Kidney (tissue), 14 donors: ENCODE data around the gene ARL4A. TPM values are rescaled to one million over a fixed set of nuclear protein-coding genes. Genes with fewer than 3 reads are reported as not detected.

Experiments
- DNase-seq, 5 donors: peaks; one replicate each; pipeline ENCODE4 v3.0.0-alpha.2; 2013 to 2020
- FAIRE-seq: peaks from 2 replicates; lab custom pipeline; 2012; peaks lifted over from hg19 to GRCh38; lab: Jason Lieb, UNC
- H3K27ac ChIP-seq, 2 donors: one replicate each; pipeline ENCODE4 v1.7.0; 2013; ENCODE audit warnings: low read depth in 2 of 2, low read length in 2 of 2, inconsistent platforms in 1 of 2
- H3K27me3 ChIP-seq: one replicate; pipeline ENCODE4 v1.7.1; 2013; ENCODE audit warnings: low read length, inconsistent platforms; ENCODE audit not compliant: control insufficient read depth, insufficient read depth
- H3K36me3 ChIP-seq, 3 donors: one replicate each; pipeline versions ENCODE4 v1.7.0 to v1.7.1; 2013; ENCODE audit warnings: low read length in 3 of 3, control low read depth in 1 of 3, inconsistent platforms in 1 of 3; ENCODE audit not compliant: insufficient read depth in 3 of 3, control insufficient read depth in 2 of 3
- H3K4me1 ChIP-seq, 3 donors: one replicate each; pipeline versions ENCODE4 v1.7.0 to v1.7.1; 2013; ENCODE audit warnings: low read length in 3 of 3, inconsistent platforms in 1 of 3, low read depth in 1 of 3; ENCODE audit not compliant: control insufficient read depth in 2 of 3, insufficient read depth in 2 of 3
- H3K4me3 ChIP-seq, 3 donors: one replicate each; pipeline versions ENCODE4 v1.7.0 to v1.8.1; 2013; ENCODE audit warnings: low read length in 3 of 3, control low read depth in 1 of 3, inconsistent platforms in 1 of 3
- H3K9ac ChIP-seq, 3 donors: one replicate each; pipeline versions ENCODE4 v1.7.0 to v1.7.1; 2013; ENCODE audit warnings: low read length in 3 of 3, control low read depth in 1 of 3, inconsistent platforms in 1 of 3
- H3K9me3 ChIP-seq, 3 donors: one replicate each; pipeline versions ENCODE4 v1.7.0 to v1.7.1; 2013; ENCODE audit warnings: low read length in 3 of 3, control low read depth in 1 of 3, inconsistent platforms in 1 of 3; ENCODE audit not compliant: control insufficient read depth in 2 of 3, insufficient read depth in 1 of 3
- intact Hi-C: fragments of 100-400 bp; cut with DNase I; formaldehyde crosslinking; loops from one replicate; pipeline ENCODE4 v1.11.1; 2022
- polyA plus RNA-seq: library from polyadenylated mRNA; stranded (reverse); fragments of 350-450 nt; fragmentation: Illumina TruSeq; extraction: RNeasy Lipid Tissue Mini Kit (QIAGEN cat#74804); gene quantifications from one replicate; pipeline ENCODE4 v1.2.3, GENCODE V29; 2014; ENCODE audit warnings: low read depth, low replicate concordance; ENCODE audit not compliant: insufficient read depth
- total RNA-seq: library from RNA; stranded (reverse); fragmentation: NEBNext Ultra II Directional; extraction: Animal tissue kit (Norgen Biotek cat#: 25700); gene quantifications from one replicate; pipeline ENCODE4 v1.2.1, GENCODE V29; 2021
- TF ChIP-seq, protein P1 (sequence below): IDR thresholded peaks from 3 replicates; pipeline ENCODE4 v1.5.1; 2012; ENCODE audit warnings: mild to moderate bottlenecking, moderate library complexity, borderline replicate concordance; ENCODE audit not compliant: insufficient read depth; ENCODE audit errors: extremely low read depth
- donor health status: control.
- donor health status: control.
- donor health status: control.
- donor health status: control.
- donor health status: control.
- donor health status: DM: yes; HTN: yes; CAD: no.
- donor health status: Normal renal cell carcinoma (clear cell type).

Gene ARL4A
- total and polyA plus RNA-seq, 2 donors from 2014 or later, result 11.8 to 21.6 TPM

DNA sequence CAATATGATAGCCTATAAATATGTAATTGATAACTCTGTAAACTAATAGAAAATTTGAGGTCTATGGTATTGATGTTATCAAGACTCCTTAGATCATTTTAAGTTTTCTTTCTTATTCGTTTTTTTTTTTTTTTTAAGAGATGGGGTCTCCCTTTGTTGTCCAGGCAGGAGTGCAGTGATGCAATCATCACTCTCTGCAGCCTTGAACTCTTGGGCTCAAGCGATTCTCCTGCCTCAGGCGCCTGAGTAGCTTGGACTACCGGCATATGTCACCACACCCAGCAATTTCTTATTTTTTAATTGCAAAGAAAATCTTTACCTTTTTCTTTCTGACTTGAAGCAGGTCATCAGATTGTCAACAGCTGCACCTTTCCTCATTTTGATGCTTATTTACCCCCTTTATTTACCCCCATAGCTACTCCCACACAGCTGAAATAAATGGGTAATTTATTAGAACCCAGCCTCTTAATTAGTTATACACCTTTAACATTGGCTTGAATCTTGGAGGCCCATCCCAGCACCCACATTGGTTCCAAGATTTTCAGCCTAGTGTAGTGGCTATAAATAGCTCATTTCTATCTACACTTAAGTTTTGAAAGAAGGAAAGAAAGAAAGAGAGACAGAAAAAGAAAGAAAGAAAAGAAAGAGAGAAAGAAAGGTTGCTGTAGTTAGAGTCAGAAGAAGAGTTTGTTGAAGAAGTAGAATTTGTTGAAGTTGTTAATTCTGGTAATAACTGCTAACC is 38.3 kb downstream of the ARL4A start:
- Histone ChIP-seq H3K4me1 (no peaks in the 10 kb centered on the region), H3K27ac (no peak overlapping the region), H3K9ac (no peak overlapping the region), H3K9me3 (no peaks in the 10 kb centered on the region), H3K27me3 (no peaks in the 10 kb centered on the region), H3K36me3 (no peaks in the 10 kb centered on the region), H3K4me3 (no peak overlapping the region)
- TF ChIP-seq, protein P1, sequence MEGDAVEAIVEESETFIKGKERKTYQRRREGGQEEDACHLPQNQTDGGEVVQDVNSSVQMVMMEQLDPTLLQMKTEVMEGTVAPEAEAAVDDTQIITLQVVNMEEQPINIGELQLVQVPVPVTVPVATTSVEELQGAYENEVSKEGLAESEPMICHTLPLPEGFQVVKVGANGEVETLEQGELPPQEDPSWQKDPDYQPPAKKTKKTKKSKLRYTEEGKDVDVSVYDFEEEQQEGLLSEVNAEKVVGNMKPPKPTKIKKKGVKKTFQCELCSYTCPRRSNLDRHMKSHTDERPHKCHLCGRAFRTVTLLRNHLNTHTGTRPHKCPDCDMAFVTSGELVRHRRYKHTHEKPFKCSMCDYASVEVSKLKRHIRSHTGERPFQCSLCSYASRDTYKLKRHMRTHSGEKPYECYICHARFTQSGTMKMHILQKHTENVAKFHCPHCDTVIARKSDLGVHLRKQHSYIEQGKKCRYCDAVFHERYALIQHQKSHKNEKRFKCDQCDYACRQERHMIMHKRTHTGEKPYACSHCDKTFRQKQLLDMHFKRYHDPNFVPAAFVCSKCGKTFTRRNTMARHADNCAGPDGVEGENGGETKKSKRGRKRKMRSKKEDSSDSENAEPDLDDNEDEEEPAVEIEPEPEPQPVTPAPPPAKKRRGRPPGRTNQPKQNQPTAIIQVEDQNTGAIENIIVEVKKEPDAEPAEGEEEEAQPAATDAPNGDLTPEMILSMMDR, result no peak
- no peak for DNase-seq
- FAIRE-seq, result no peak
- intact Hi-C loops, result no loop called here

DNA sequence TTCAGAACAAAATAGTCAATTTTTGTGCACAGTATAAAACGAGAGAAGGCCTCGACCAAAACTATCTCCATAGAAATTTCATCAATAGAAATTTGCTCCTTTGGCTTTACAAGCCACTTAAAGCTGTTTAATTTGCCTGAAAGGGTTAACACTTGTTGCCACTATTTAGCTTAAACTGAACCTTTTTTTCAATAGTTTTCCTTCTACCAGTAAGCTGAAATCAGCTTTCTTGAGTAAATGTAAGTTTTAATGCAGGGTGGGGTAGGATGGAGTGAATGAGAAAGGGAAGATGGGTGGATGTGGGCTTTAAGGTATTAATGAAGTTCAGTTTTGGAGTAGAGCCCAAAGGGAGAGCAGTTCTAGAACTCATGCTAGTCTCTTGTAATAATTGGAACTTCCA is 39.5 kb downstream of the ARL4A start:
- H3K4me3 ChIP-seq, result no peak overlapping the region
- intact Hi-C loops, result no loop called here
- no peak for DNase-seq
- no peak overlapping the region for H3K9ac ChIP-seq
- no peaks in the 10 kb centered on the region for H3K9me3 ChIP-seq
- no peak for FAIRE-seq
- no peak overlapping the region for H3K27ac ChIP-seq
- H3K36me3 ChIP-seq, result no peaks in the 10 kb centered on the region
- no peaks in the 10 kb centered on the region for H3K4me1 ChIP-seq
- H3K27me3 ChIP-seq, result no peaks in the 10 kb centered on the region
- TF ChIP-seq, protein P1, result no peak

DNA sequence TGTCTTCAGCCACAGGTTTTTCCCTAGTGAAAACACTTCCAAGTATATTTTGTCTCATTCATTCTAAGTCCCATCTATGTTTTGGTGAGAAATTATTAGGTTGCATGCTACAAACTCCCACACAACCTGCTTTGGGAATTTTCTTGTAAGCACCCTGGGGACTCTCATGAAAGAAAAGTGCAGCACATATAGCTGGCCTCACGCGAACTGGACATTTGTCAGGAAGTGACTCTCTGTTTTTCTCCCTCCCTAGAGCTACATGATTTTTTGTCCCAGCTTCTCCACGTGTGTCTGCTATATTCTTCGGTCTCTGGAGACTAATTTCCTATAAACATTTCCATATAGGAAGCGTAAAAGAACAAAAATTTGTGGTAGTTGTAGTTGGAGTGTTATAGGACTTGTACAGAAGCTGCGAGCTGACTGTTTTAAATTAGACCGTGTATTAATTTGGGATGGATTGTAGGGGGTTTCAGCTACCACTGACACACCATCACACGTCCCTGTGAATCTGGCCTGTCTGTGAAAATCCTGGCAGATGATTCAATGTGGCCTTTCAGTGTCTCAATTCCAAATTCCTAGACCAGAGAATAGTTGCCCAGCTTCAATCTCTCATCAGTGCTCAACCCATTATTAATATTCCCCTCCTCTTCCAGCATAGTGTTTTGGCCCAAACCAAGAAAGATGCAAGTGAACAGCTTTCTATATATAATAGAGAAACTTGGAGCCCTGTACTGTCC is 40.2 kb downstream of the ARL4A start:
- Histone ChIP-seq H3K36me3 (no peaks in the 10 kb centered on the region), H3K9me3 (no peaks in the 10 kb centered on the region), H3K27me3 (no peaks in the 10 kb centered on the region), H3K4me3 (no peak overlapping the region), H3K4me1 (no peaks in the 10 kb centered on the region), H3K27ac (no peak overlapping the region), H3K9ac (no peak overlapping the region)
- FAIRE-seq, result no peak
- TF ChIP-seq, protein P1, result no peak
- intact Hi-C loops, result no loop called here
- DNase-seq, result no peak
